ENCODE results near the gene CALCB. TPM values are rescaled to one million over a fixed set of nuclear protein-coding genes. Genes with fewer than 3 reads are reported as not detected.
"Not testable (repeated sequence)": the region's sequence is repeated elsewhere in the genome, so short reads cannot be mapped to it uniquely, and the experiment has no call there.

Gene CALCB
- 0.29 and 0.72 TPM in 2 replicates for total RNA-seq

GRCh38 chr11:15073361-15074205, at the start of gene CALCB:
Gene CALCB, plus strand, starts transcription at chr11:15073593. Its CDS starts 1,126 bp downstream, at chr11:15074719.
- no peak for DNase-seq (ENCODE audit: low read depth)
- TF ChIP-seq, protein P1, sequence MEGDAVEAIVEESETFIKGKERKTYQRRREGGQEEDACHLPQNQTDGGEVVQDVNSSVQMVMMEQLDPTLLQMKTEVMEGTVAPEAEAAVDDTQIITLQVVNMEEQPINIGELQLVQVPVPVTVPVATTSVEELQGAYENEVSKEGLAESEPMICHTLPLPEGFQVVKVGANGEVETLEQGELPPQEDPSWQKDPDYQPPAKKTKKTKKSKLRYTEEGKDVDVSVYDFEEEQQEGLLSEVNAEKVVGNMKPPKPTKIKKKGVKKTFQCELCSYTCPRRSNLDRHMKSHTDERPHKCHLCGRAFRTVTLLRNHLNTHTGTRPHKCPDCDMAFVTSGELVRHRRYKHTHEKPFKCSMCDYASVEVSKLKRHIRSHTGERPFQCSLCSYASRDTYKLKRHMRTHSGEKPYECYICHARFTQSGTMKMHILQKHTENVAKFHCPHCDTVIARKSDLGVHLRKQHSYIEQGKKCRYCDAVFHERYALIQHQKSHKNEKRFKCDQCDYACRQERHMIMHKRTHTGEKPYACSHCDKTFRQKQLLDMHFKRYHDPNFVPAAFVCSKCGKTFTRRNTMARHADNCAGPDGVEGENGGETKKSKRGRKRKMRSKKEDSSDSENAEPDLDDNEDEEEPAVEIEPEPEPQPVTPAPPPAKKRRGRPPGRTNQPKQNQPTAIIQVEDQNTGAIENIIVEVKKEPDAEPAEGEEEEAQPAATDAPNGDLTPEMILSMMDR (conservative IDR thresholded peaks at IDR 0.05; ENCODE audit: low read depth, low read length), result no peak

GRCh38 chr11:15027011-15027410, 46.4 kb upstream of the CALCB start:
- H3K4me3 ChIP-seq (ENCODE audit: low read depth, low read length), result no peak overlapping the region
- no peak for DNase-seq (ENCODE audit: low read depth)
- TF ChIP-seq, protein P1 (conservative IDR thresholded peaks at IDR 0.05; ENCODE audit: low read depth, low read length), result no peak

More at GRCh38 chr11:15073361-15074205, at the start of gene CALCB:
- peak within 1 kb of the TSS; percentile 41 for H3K4me3 ChIP-seq (ENCODE audit: low read depth, low read length)

- no peak overlapping the region for H3K4me3 ChIP-seq (ENCODE audit: low read depth, low read length)
- DNase-seq (ENCODE audit: low read depth), result no peak
- TF ChIP-seq, protein P1 (conservative IDR thresholded peaks at IDR 0.05; ENCODE audit: low read depth, low read length), result no peak
Measured at GRCh38 chr11:15027956-15028355, 45.4 kb upstream of the CALCB start.

DNA sequence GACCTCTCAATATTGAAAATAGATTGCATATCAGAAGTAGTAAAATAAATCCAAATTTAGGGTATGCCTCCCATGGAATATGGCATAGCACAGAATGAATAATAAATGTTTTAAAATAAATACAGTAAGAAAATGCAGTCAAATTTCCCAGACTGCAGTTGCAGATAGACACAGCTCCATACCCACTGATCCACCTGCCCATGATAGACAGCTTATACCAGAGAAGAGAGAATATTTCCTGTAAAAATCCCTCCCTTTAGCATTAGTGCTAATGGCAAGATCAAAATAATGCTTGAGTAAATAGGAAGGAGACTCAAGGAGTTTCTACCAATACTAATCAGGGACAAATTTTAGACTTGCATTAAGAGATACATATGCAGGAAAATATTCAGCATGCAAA, 45.0 kb upstream of the CALCB start:
- no peak for DNase-seq (ENCODE audit: low read depth)
- TF ChIP-seq, protein P1 (conservative IDR thresholded peaks at IDR 0.05; ENCODE audit: low read depth, low read length), result no peak
- no peak overlapping the region for H3K4me3 ChIP-seq (ENCODE audit: low read depth, low read length)

GRCh38 chr11:15031945-15032344, 41.4 kb upstream of the CALCB start:
- DNase-seq (ENCODE audit: low read depth); H3K4me3 ChIP-seq (ENCODE audit: low read depth, low read length): not testable (repeated sequence)

- no peak for DNase-seq (ENCODE audit: low read depth)
- H3K4me3 ChIP-seq (ENCODE audit: low read depth, low read length), result no peak overlapping the region
- TF ChIP-seq, protein P1 (conservative IDR thresholded peaks at IDR 0.05; ENCODE audit: low read depth, low read length), result no peak
Measured at GRCh38 chr11:15034687-15035267, 38.6 kb upstream of the CALCB start.

GRCh38 chr11:15035283-15035682, 38.1 kb upstream of the CALCB start:
- DNase-seq (ENCODE audit: low read depth), result no peak
- no peak overlapping the region for H3K4me3 ChIP-seq (ENCODE audit: low read depth, low read length)
- TF ChIP-seq, protein P1 (conservative IDR thresholded peaks at IDR 0.05; ENCODE audit: low read depth, low read length), result no peak
